ENCODE measurements around the gene SARDH. TPM values are rescaled to one million over a fixed set of nuclear protein-coding genes. Genes with fewer than 3 reads are reported as not detected.
"Not testable (repeated sequence)": the region's sequence is repeated elsewhere in the genome, so short reads cannot be mapped to it uniquely, and the experiment has no call there.

SARDH gene
- total and polyA plus RNA-seq, 9 donors: 4.9 to 7.1 (median 5.7) TPM

- H3K9me3 ChIP-seq (replicated peaks; ENCODE audit: control insufficient read depth, low read depth, low read length): no peaks in the 10 kb centered on the region
- WGBS (ENCODE audit: insufficient coverage): 100% methylated on average over 5 of the region's 11 CpGs
- peaks cover 2% of the 10 kb centered on the region for H3K4me1 ChIP-seq (ENCODE audit: control insufficient read depth, insufficient read depth, low read length)
- H3K27ac ChIP-seq (ENCODE audit: low read length): no peak overlapping the region
- no peak overlapping the region for H3K4me3 ChIP-seq (ENCODE audit: low read length)
- peaks cover 21% of the 10 kb centered on the region for H3K36me3 ChIP-seq (ENCODE audit: control insufficient read depth, insufficient read depth, low read length)
- no peak for DNase-seq
- H3K27me3 ChIP-seq (ENCODE audit: control insufficient read depth, insufficient read depth, low read length): no peaks in the 10 kb centered on the region
Observed at GRCh38 chr9:133759946-133760345, 21.8 kb upstream of the SARDH start.

DNA sequence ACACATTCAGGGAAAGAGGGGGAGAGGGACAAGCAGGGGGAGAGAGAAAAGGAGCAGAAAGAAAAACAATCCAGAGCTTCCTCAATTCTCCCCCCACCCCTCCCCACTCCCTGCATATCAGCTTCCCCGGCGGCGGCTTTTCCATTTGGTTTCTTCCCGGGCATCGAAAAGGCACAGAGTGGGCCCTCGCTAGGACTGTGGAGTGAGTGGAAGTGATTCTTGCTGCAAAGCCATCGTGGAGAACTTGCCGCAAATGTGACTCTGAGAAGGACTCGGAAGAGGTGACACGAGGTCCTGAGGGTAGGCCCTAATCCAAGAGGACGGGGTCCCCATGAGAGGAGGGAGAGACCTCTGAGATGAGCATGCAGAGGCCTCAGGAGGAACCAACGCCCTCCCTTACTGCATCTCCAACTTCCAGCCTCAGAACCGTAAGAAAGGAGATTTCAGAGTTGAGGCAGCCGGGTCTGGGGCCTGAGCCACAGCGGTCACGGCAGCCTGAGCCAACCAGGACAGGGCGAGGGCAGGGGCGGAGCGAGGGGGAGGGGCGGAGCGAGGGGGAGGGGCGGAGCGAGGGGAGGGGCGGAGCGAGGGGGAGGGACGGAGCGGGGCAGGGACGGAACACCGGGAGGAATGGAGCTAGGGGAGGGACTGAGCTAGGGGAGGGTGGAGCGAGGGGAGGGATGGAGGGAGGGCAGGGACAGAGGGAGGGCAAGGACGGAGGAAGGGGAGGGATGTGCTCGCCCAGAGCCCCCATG lies 21.2 kb upstream of the SARDH start:
- Histone ChIP-seq H3K4me1 (ENCODE audit: control insufficient read depth, insufficient read depth, low read length) (peaks cover 6% of the 10 kb centered on the region), H3K36me3 (ENCODE audit: control insufficient read depth, insufficient read depth, low read length) (peaks cover 21% of the 10 kb centered on the region), H3K4me3 (ENCODE audit: low read length) (no peak overlapping the region), H3K9me3 (replicated peaks; ENCODE audit: control insufficient read depth, low read depth, low read length) (no peaks in the 10 kb centered on the region), H3K27ac (ENCODE audit: low read length) (no peak overlapping the region), H3K27me3 (ENCODE audit: control insufficient read depth, insufficient read depth, low read length) (no peaks in the 10 kb centered on the region)
- WGBS (ENCODE audit: insufficient coverage): 70% methylated on average over 17 of the region's 32 CpGs
- peak; percentile 75 for DNase-seq

DNA sequence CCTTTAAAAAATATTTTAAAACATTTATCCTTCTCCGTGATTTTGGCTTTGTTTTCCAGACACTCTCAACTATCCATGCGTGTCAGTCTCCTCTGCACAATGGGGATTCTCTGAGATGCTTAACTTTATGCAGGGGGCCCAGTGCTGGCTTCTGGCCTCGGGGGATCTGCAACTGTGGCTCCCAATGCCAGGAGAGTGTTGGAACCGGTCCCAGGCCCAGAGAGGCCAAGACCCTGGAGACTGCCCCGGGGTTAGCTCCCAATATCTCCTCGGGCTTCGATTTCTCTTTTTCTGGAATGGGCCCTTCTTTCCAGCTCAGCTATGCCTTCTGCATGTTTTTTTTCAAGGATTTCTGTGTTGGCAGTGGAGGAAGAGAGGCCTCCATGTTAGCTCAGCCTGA lies 20.1 kb upstream of the SARDH start:
- 80% methylated on average over 4 of the region's 7 CpGs for WGBS (ENCODE audit: insufficient coverage)
- Histone ChIP-seq H3K4me1 (ENCODE audit: control insufficient read depth, insufficient read depth, low read length) (peaks cover 6% of the 10 kb centered on the region), H3K4me3 (ENCODE audit: low read length) (no peak overlapping the region), H3K27me3 (ENCODE audit: control insufficient read depth, insufficient read depth, low read length) (peaks cover 3% of the 10 kb centered on the region), H3K27ac (ENCODE audit: low read length) (no peak overlapping the region), H3K9me3 (replicated peaks; ENCODE audit: control insufficient read depth, low read depth, low read length) (no peaks in the 10 kb centered on the region), H3K36me3 (ENCODE audit: control insufficient read depth, insufficient read depth, low read length) (peaks cover 12% of the 10 kb centered on the region)
- no peak for DNase-seq

DNA sequence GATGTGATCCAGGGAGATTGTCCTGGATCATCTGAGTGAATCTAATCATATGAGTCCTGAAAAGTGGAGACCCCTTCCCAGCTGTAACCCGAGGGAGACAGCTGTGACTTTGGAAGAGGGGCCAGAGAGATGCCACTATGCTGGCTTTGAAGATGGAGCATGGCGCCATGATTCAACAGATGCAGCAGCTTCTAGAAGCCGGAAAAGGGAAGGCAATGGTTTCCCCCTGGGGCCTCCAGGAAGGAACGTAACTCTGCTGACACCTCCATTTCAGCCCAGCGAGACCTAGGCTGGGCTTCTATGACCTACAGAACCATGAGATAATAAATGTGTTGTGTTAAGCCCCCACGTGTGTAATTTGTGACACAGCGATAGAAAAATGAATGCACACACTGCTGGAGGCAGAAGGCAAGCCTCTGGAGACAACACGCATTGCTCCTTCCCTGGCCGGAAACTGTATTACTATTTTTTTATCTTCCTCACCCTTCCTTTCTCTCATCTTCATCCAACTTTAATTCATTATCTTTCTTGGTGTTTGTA lies 16.6 kb upstream of the SARDH start:
- 59% methylated on average over 3 of the region's 9 CpGs for WGBS (ENCODE audit: insufficient coverage)

DNA sequence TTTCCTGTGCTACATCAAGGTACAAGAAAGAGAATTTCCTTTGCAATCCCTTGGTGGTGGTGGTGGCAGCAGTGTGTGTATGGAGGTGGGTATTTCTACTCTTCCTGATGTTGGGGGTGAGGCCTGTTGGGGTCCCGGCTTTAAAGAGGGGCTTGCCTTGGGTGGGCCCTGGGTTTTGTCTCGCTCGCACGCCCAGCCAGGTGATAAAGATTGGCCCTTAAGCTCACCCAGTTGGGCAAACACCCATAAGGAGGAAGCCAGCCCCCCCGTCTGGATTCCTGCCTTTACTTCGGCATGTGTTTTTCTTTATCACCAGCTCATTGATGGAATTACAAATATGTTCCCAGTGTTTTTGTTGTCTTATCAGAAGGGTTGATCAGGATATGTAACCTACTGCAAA lies 16.0 kb upstream of the SARDH start:
- peaks cover 6% of the 10 kb centered on the region for H3K4me1 ChIP-seq (ENCODE audit: control insufficient read depth, insufficient read depth, low read length)
- no peak overlapping the region for H3K27ac ChIP-seq (ENCODE audit: low read length)
- H3K9me3 ChIP-seq (replicated peaks; ENCODE audit: control insufficient read depth, low read depth, low read length): no peaks in the 10 kb centered on the region
- WGBS (ENCODE audit: insufficient coverage): no CpG with 5 or more reads among the region's 6 CpGs
- H3K36me3 ChIP-seq (ENCODE audit: control insufficient read depth, insufficient read depth, low read length): no peaks in the 10 kb centered on the region
- no peak for DNase-seq
- H3K4me3 ChIP-seq (ENCODE audit: low read length): no peak overlapping the region
- peaks cover 8% of the 10 kb centered on the region for H3K27me3 ChIP-seq (ENCODE audit: control insufficient read depth, insufficient read depth, low read length)

More for the DNA sequence above, 16.6 kb upstream of the SARDH start:
- no peak for DNase-seq
- H3K27me3 ChIP-seq (ENCODE audit: control insufficient read depth, insufficient read depth, low read length): peaks cover 8% of the 10 kb centered on the region
- H3K36me3 ChIP-seq (ENCODE audit: control insufficient read depth, insufficient read depth, low read length): no peaks in the 10 kb centered on the region
- H3K27ac ChIP-seq (ENCODE audit: low read length): no peak overlapping the region
- peaks cover 6% of the 10 kb centered on the region for H3K4me1 ChIP-seq (ENCODE audit: control insufficient read depth, insufficient read depth, low read length)
- no peaks in the 10 kb centered on the region for H3K9me3 ChIP-seq (replicated peaks; ENCODE audit: control insufficient read depth, low read depth, low read length)
- no peak overlapping the region for H3K4me3 ChIP-seq (ENCODE audit: low read length)

- Histone ChIP-seq H3K4me3 (ENCODE audit: low read length) (no peak overlapping the region), H3K9me3 (replicated peaks; ENCODE audit: control insufficient read depth, low read depth, low read length) (no peaks in the 10 kb centered on the region), H3K27ac (ENCODE audit: low read length) (no peak overlapping the region), H3K36me3 (ENCODE audit: control insufficient read depth, insufficient read depth, low read length) (no peaks in the 10 kb centered on the region), H3K27me3 (ENCODE audit: control insufficient read depth, insufficient read depth, low read length) (peaks cover 8% of the 10 kb centered on the region), H3K4me1 (ENCODE audit: control insufficient read depth, insufficient read depth, low read length) (peaks cover 6% of the 10 kb centered on the region)
- DNase-seq: no peak
- WGBS (ENCODE audit: insufficient coverage): 41% methylated on average over 4 of the region's 9 CpGs
Observed at GRCh38 chr9:133752739-133753446, 14.7 kb upstream of the SARDH start.

- H3K4me3 ChIP-seq (ENCODE audit: low read length): no peak overlapping the region
- peaks cover 8% of the 10 kb centered on the region for H3K27me3 ChIP-seq (ENCODE audit: control insufficient read depth, insufficient read depth, low read length)
- peaks cover 6% of the 10 kb centered on the region for H3K4me1 ChIP-seq (ENCODE audit: control insufficient read depth, insufficient read depth, low read length)
- H3K27ac ChIP-seq (ENCODE audit: low read length): no peak overlapping the region
- H3K36me3 ChIP-seq (ENCODE audit: control insufficient read depth, insufficient read depth, low read length): no peaks in the 10 kb centered on the region
- H3K9me3 ChIP-seq (replicated peaks; ENCODE audit: control insufficient read depth, low read depth, low read length): no peaks in the 10 kb centered on the region
- WGBS (ENCODE audit: insufficient coverage): 82% methylated on average over 8 of the region's 9 CpGs
- no peak for DNase-seq
Observed at GRCh38 chr9:133750982-133751649, 13.0 kb upstream of the SARDH start.

DNA sequence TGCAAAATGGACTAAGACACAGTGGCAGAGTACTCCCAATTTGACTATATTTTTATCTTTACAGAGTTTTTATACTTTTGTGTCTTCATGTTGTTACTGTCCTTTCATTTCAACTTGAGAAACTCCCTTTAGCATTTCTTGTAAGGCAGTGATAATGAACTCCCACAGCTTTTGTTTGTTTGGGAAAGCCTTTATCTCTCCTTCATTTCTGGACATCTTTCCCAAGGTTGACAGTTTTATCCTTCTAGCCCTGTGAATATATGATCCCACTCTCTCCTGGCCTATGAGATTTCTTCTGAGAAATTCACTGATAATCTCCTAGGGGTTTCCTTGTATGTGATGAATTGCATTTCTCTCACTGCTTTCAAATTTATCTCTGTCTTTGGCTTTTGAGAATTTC lies 9.2 kb upstream of the SARDH start:
- Histone ChIP-seq H3K9me3 (replicated peaks; ENCODE audit: control insufficient read depth, low read depth, low read length) (no peaks in the 10 kb centered on the region), H3K27me3 (ENCODE audit: control insufficient read depth, insufficient read depth, low read length) (peaks cover 5% of the 10 kb centered on the region), H3K36me3 (ENCODE audit: control insufficient read depth, insufficient read depth, low read length) (no peaks in the 10 kb centered on the region), H3K4me1 (ENCODE audit: control insufficient read depth, insufficient read depth, low read length) (no peaks in the 10 kb centered on the region), H3K27ac (ENCODE audit: low read length) (no peak overlapping the region), H3K4me3 (ENCODE audit: low read length) (no peak overlapping the region)
- no peak for DNase-seq

DNA sequence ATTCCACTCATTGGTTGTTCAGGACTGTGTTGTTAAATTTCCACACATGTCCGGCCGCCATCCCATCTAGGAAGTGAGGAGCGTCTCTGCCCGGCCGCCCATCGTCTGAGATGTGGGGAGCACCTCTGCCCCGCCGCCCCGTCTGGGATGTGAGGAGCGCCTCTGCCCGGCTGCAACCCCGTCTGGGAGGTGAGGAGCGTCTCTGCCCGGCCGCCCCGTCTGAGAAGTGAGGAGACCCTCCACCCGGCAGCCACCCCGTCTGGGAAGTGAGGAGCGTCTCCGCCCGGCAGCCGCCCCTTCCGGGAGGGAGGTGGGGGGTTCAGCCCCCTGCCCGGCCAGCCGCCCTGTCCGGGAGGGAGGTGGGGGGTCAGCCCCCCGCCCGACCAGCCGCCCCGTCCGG lies 6.4 kb upstream of the SARDH start:
- H3K4me1 ChIP-seq (ENCODE audit: control insufficient read depth, insufficient read depth, low read length); DNase-seq; H3K9me3 ChIP-seq (replicated peaks; ENCODE audit: control insufficient read depth, low read depth, low read length); H3K27ac ChIP-seq (ENCODE audit: low read length); H3K27me3 ChIP-seq (ENCODE audit: control insufficient read depth, insufficient read depth, low read length); H3K4me3 ChIP-seq (ENCODE audit: low read length); H3K36me3 ChIP-seq (ENCODE audit: control insufficient read depth, insufficient read depth, low read length): not testable (repeated sequence)
- 80% methylated on average over 1 of the region's 31 CpGs for WGBS (ENCODE audit: insufficient coverage)

DNA sequence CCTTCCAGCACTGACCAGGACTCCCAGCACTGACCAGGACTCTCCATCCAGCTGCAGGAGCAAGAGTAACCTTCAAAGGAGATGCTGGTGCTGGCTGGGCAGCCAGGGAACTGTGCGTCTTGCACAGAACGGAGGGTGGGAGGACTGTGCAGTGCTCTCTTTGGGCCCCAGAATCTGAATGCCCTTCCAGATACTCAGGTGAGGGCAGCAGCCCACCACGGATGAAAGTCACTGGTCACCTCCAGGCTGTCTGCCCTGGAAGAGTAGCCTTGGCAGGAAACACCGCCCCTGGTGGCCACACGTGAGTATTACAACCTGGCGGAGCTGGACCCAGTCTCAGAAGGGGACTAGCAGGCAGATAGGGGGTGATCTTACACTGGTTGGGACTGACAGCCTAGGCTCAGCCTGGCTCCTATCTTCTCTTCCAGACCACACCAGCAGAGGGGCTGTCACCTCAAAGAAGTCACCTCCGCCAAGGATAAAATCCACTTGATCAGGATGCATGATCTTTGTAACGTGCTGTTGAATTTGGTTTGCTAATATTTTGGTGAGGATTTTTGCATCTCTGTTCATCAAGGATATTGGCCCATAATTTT lies 4.8 kb upstream of the SARDH start:
- DNase-seq: peak; percentile 79
- Histone ChIP-seq H3K27me3 (ENCODE audit: control insufficient read depth, insufficient read depth, low read length) (peaks cover 7% of the 10 kb centered on the region), H3K36me3 (ENCODE audit: control insufficient read depth, insufficient read depth, low read length) (no peaks in the 10 kb centered on the region), H3K4me1 (ENCODE audit: control insufficient read depth, insufficient read depth, low read length) (peaks cover 12% of the 10 kb centered on the region), H3K9me3 (replicated peaks; ENCODE audit: control insufficient read depth, low read depth, low read length) (no peaks in the 10 kb centered on the region), H3K4me3 (ENCODE audit: low read length) (no peak overlapping the region), H3K27ac (ENCODE audit: low read length) (no peak overlapping the region)
- WGBS (ENCODE audit: insufficient coverage): 11% methylated on average over 6 of the region's 8 CpGs
